Right lobe of liver (tissue), 6 donors: ENCODE measurements around the gene PARD6G. TPM values are rescaled to one million over a fixed set of nuclear protein-coding genes. Genes with fewer than 3 reads are reported as not detected.

Source experiments
- ATAC-seq, 4 donors: fragments of 200-7000 bp; cut with Tn5 transposase; one replicate each; pipeline ENCODE4 v1.9.1; 2020; ENCODE audit warnings: mild to moderate bottlenecking in 4 of 4, moderate library complexity in 4 of 4
- DNase-seq, 3 donors: peaks; one replicate each; pipeline ENCODE4 v3.0.0-alpha.2; 2020
- H3K27ac ChIP-seq, 3 donors: fragments of 200-600 bp; one replicate each; pipeline ENCODE4 v1.8.0; 2022
- H3K27me3 ChIP-seq, 2 donors: fragments of 200-600 bp; one replicate each; pipeline ENCODE4 v1.8.0; 2022
- H3K36me3 ChIP-seq, 4 donors: fragments of 200-600 bp; sonication (generic) in 1 of 4; one replicate each; pipeline versions ENCODE4 v1.5.1 to v1.8.0; 2017 to 2022; ENCODE audit warnings: control low read depth in 1 of 4
- H3K4me1 ChIP-seq, 4 donors: fragments of 200-600 bp; sonication (generic) in 1 of 4; one replicate each; pipeline versions ENCODE4 v1.5.1 to v1.8.0; 2017 to 2022; ENCODE audit warnings: control low read depth in 1 of 4
- H3K4me3 ChIP-seq, 3 donors: fragments of 200-600 bp; one replicate each; pipeline ENCODE4 v1.8.0; 2022
- H3K9me3 ChIP-seq, 4 donors: fragments of 200-600 bp; sonication (generic) in 1 of 4; one replicate each; pipeline versions ENCODE4 v1.5.1 to v1.8.0; 2017 to 2022; ENCODE audit warnings: control low read depth in 1 of 4
- CTCF ChIP-seq, 4 donors: fragments of 200-600 bp in 3 of 4; fragments of 450-650 bp in 1 of 4; IDR thresholded peaks; one replicate each; pipeline versions ENCODE4 v1.5.1 to v1.8.0; 2016 to 2022; ENCODE audit warnings: antibody characterized with exemption in 4 of 4, mild to moderate bottlenecking in 2 of 4
- POLR2A ChIP-seq: fragments of 450-650 bp; IDR thresholded peaks from one replicate; pipeline ENCODE4 v1.6.1; 2017; ENCODE audit warnings: antibody characterized with exemption, mild to moderate bottlenecking
- WGBS: methylation state at CpG from one replicate; pipeline ENCODE4 v1.1.6; 2018; ENCODE audit warnings: low coverage, low lambda C conversion rate; ENCODE audit not compliant: insufficient coverage; ENCODE audit errors: missing lambda C conversion rate; 5-methylcytosine and 5-hydroxymethylcytosine counted together
- intact Hi-C, 2 donors: fragments of 100-400 bp; cut with DNase I; formaldehyde crosslinking; loops; one replicate each; pipeline versions ENCODE4 v1.11.2 to v1.14.1; 2022
- total RNA-seq, 6 experiments: library from RNA; depleted of rRNA in 2 of 6; stranded (reverse); fragments of >200 nt in 2 of 6; fragmentation: NEBNext Ultra II Directional in 3 of 6; extraction: Animal tissue kit (Norgen Biotek cat#: 25700) in 3 of 6; gene quantifications; one replicate each; pipeline versions ENCODE4 v1.1.0 to v1.2.4, GENCODE V29; 2016 to 2023
- donor health status: DM: no; HTN: yes; CAD: no.
- donor health status: DM: no; HTN: no; CAD: no.
- donor health status: DM: no; HTN: no; CAD: no.
- donor health status: DM: no; HTN: yes; CAD: no.
- donor health status: DM: no; HTN: yes; CAD: no.

The PARD6G gene
- total RNA-seq, 6 experiments from 2014 or later, result 1.1 to 5.5 (median 2.1) TPM

GRCh38 chr18:80147418-80148325, 99.6 kb downstream of the PARD6G start:
- peak overlapping the region; percentile 45 to 61 (median 57) for H3K4me3 ChIP-seq
- H3K36me3 ChIP-seq, result no peaks in the 10 kb centered on the region
- H3K9me3 ChIP-seq, result no peaks in the 10 kb centered on the region
- peak; percentile 83 to 91 (median 86) for ATAC-seq
- H3K27ac ChIP-seq, result peak overlapping the region; percentile 39 to 79 (median 72)
- 30% methylated on average over 20 of the region's 52 CpGs for WGBS
- intact Hi-C loops, result no loop called here
- H3K27me3 ChIP-seq, result no peaks in the 10 kb centered on the region
- peaks cover 0 to 19% (median 7%) of the 10 kb centered on the region in 4 donors for H3K4me1 ChIP-seq
- peak; percentile 81 to 92 (median 87) for DNase-seq
- TF ChIP-seq POLR2A (peak; percentile 85), CTCF (IDR thresholded peaks at IDR 0.05) (no peak)

- Histone ChIP-seq H3K27me3 (no peaks in the 10 kb centered on the region), H3K36me3 (no peaks in the 10 kb centered on the region), H3K4me1 (peaks cover 0 to 19% (median 7%) of the 10 kb centered on the region in 4 donors), H3K9me3 (no peaks in the 10 kb centered on the region), H3K27ac (no peak overlapping the region), H3K4me3 (peak overlapping the region; percentile 45 to 61 (median 57))
- ATAC-seq, result peak in 3 of 4 donors; percentile 11 to 25 (median 13)
- TF ChIP-seq POLR2A (no peak), CTCF (IDR thresholded peaks at IDR 0.05) (no peak)
- intact Hi-C loops, result no loop called here
- WGBS, result 35% methylated on average over 12 of the region's 12 CpGs
- no peak for DNase-seq
Measured at GRCh38 chr18:80147037-80147417, 100.3 kb downstream of the PARD6G start.

- peaks cover 0 to 16% (median 7%) of the 10 kb centered on the region in 4 donors for H3K4me1 ChIP-seq
- H3K4me3 ChIP-seq, result no peak overlapping the region
- H3K36me3 ChIP-seq, result no peaks in the 10 kb centered on the region
- intact Hi-C loops, result no loop called here
- H3K27ac ChIP-seq, result no peak overlapping the region
- no peak for DNase-seq
- no peaks in the 10 kb centered on the region for H3K27me3 ChIP-seq
- TF ChIP-seq POLR2A, result no peak
- TF ChIP-seq CTCF (IDR thresholded peaks at IDR 0.05), result no peak
- 73% methylated on average over 5 of the region's 5 CpGs for WGBS
- ATAC-seq, result no peak
- H3K9me3 ChIP-seq, result no peaks in the 10 kb centered on the region
Measured at GRCh38 chr18:80145196-80145804, 102.0 kb downstream of the PARD6G start.

- Histone ChIP-seq H3K27me3 (no peaks in the 10 kb centered on the region), H3K9me3 (no peaks in the 10 kb centered on the region), H3K27ac (no peak overlapping the region), H3K4me3 (no peak overlapping the region), H3K36me3 (peaks cover 0 to 7% (median 0%) of the 10 kb centered on the region in 4 donors), H3K4me1 (peaks cover 0 to 7% (median 3%) of the 10 kb centered on the region in 4 donors)
- ATAC-seq, result no peak
- intact Hi-C loops, result no loop called here
- TF ChIP-seq POLR2A, result no peak
- WGBS, result 55% methylated on average over 2 of the region's 2 CpGs
- DNase-seq, result no peak
Measured at GRCh38 chr18:80143881-80144280, 103.4 kb downstream of the PARD6G start.
